CD14-positive monocyte (primary cell): ENCODE data around the gene TRAPPC3. TPM values are rescaled to one million over a fixed set of nuclear protein-coding genes. Genes with fewer than 3 reads are reported as not detected.
A peak's percentile ranks its signal among the peaks of the same experiment; 100 is the strongest.

ENCODE experiments used
- DNase-seq, 3 donors: peaks; one replicate each; pipeline ENCODE4 v3.0.0-alpha.2; 2011 to 2022
- H2AFZ ChIP-seq: 2 replicates; pipeline ENCODE4 v1.6.0; 2012; ENCODE audit warnings: mild to moderate bottlenecking, low read depth, low read length, inconsistent platforms; ENCODE audit not compliant: insufficient read depth, poor library complexity, severe bottlenecking
- H3K27ac ChIP-seq, 2 donors: 1 replicate in 1 of 2; 2 replicates in 1 of 2; pipeline ENCODE4 v1.5.1; 2012 to 2013; ENCODE audit warnings: low read length in 2 of 2, control low read depth in 1 of 2, inconsistent platforms in 1 of 2, low read depth in 1 of 2, mild to moderate bottlenecking in 1 of 2
- H3K27me3 ChIP-seq, 2 donors: one replicate each; pipeline versions ENCODE4 v1.6.0 to v1.6.1; 2011 to 2013; ENCODE audit warnings: low read length in 2 of 2; ENCODE audit not compliant: control insufficient read depth in 2 of 2, insufficient read depth in 2 of 2
- H3K36me3 ChIP-seq, 2 donors: replicated peaks in 1 of 2; 1 replicate in 1 of 2; 2 replicates in 1 of 2; pipeline versions ENCODE4 v1.5.1 to v1.6.1; 2012 to 2013; ENCODE audit warnings: low read length in 2 of 2, control low read depth in 1 of 2, inconsistent platforms in 1 of 2, mild to moderate bottlenecking in 1 of 2; ENCODE audit not compliant: insufficient read depth in 2 of 2, control insufficient read depth in 1 of 2
- H3K4me1 ChIP-seq, 2 donors: 1 replicate in 1 of 2; 2 replicates in 1 of 2; pipeline versions ENCODE4 v1.5.1 to v1.6.1; 2012 to 2013; ENCODE audit warnings: low read length in 2 of 2, control low read depth in 1 of 2, inconsistent platforms in 1 of 2, mild to moderate bottlenecking in 1 of 2, moderate library complexity in 1 of 2; ENCODE audit not compliant: insufficient read depth in 2 of 2, control insufficient read depth in 1 of 2
- H3K4me2 ChIP-seq: replicated peaks from 2 replicates; pipeline ENCODE3; 2012; ENCODE audit warnings: low read length, moderate library complexity, mild to moderate bottlenecking; ENCODE audit not compliant: poor library complexity, severe bottlenecking; ENCODE audit errors: extremely low read depth
- H3K4me3 ChIP-seq, 3 experiments: fragments of 200-600 bp in 1 of 3; sonication (generic) in 1 of 3; replicated peaks in 1 of 3; 1 replicate in 2 of 3; 2 replicates in 1 of 3; pipeline ENCODE4 v1.5.1; 2011 to 2013; ENCODE audit warnings: low read length in 3 of 3, mild to moderate bottlenecking in 3 of 3, control low read depth in 2 of 3, low read depth in 2 of 3, inconsistent platforms in 1 of 3, moderate library complexity in 1 of 3
- H3K79me2 ChIP-seq: 2 replicates; pipeline ENCODE4 v1.6.0; 2012; ENCODE audit warnings: mild to moderate bottlenecking, control low read depth, inconsistent platforms, low read length, moderate library complexity; ENCODE audit not compliant: insufficient read depth
- H3K9ac ChIP-seq: 2 replicates; pipeline ENCODE4 v1.6.0; 2017; ENCODE audit warnings: low read length, mild to moderate bottlenecking; ENCODE audit not compliant: insufficient read depth, poor library complexity, severe bottlenecking
- H3K9me3 ChIP-seq, 2 donors: replicated peaks in 1 of 2; 1 replicate in 1 of 2; 2 replicates in 1 of 2; pipeline versions ENCODE4 v1.5.1 to v1.6.1; 2012 to 2013; ENCODE audit warnings: low read length in 2 of 2, control low read depth in 1 of 2; ENCODE audit not compliant: control insufficient read depth in 1 of 2, insufficient read depth in 1 of 2
- H4K20me1 ChIP-seq: 2 replicates; pipeline ENCODE4 v1.6.0; 2012; ENCODE audit warnings: mild to moderate bottlenecking, low read length, control low read depth, moderate library complexity; ENCODE audit not compliant: insufficient read depth
- H3K27ac Mint-ChIP-seq, 7 donors: one replicate each; pipeline ENCODE4 v1.8.0; 2020; ENCODE audit warnings: mild to moderate bottlenecking in 7 of 7, mixed read lengths in 7 of 7, moderate library complexity in 6 of 7, inconsistent platforms in 2 of 7
- H3K27me3 Mint-ChIP-seq, 3 donors: one replicate each; pipeline ENCODE4 v1.8.0; 2021 to 2022; ENCODE audit warnings: low read depth in 3 of 3, mild to moderate bottlenecking in 3 of 3, mixed read lengths in 3 of 3, moderate library complexity in 3 of 3, inconsistent platforms in 1 of 3
- H3K36me3 Mint-ChIP-seq, 2 donors: one replicate each; pipeline ENCODE4 v1.8.0; 2020; ENCODE audit warnings: mixed read lengths in 2 of 2, inconsistent platforms in 1 of 2, mild to moderate bottlenecking in 1 of 2
- H3K4me1 Mint-ChIP-seq: one replicate; pipeline ENCODE4 v1.8.0; 2020; ENCODE audit warnings: mild to moderate bottlenecking, mixed read lengths
- H3K4me3 Mint-ChIP-seq, 2 donors: one replicate each; pipeline ENCODE4 v1.8.0; 2020; ENCODE audit warnings: mild to moderate bottlenecking in 2 of 2, mixed read lengths in 2 of 2, moderate library complexity in 1 of 2
- H3K9me3 Mint-ChIP-seq, 7 donors: one replicate each; pipeline ENCODE4 v1.8.0; 2020 to 2022; ENCODE audit warnings: mixed read lengths in 7 of 7, mild to moderate bottlenecking in 6 of 7, moderate library complexity in 6 of 7, inconsistent platforms in 2 of 7
- CTCF ChIP-seq: fragments of 200-600 bp; IDR thresholded peaks from one replicate; pipeline ENCODE4 v1.8.0; 2022; ENCODE audit warnings: antibody characterized with exemption, mild to moderate bottlenecking
- WGBS: methylation state at CpG from one replicate; pipeline ENCODE4 v1.1.5; 2013; ENCODE audit warnings: missing lambda C conversion rate; ENCODE audit not compliant: insufficient coverage; 5-methylcytosine and 5-hydroxymethylcytosine counted together
- intact Hi-C, 2 donors: fragments of 100-400 bp; cut with micrococcal nuclease; formaldehyde crosslinking; loops; one replicate each; pipeline versions ENCODE4 v1.15.0 to v1.15.1; 2023
- polyA plus RNA-seq, 3 donors: library from polyadenylated mRNA; depleted of rRNA in 1 of 3; unstranded in 2 of 3; stranded (reverse) in 1 of 3; fragments of 300-500 nt in 2 of 3; fragments of >200 nt in 1 of 3; fragmentation: Illumina TruSeq in 2 of 3; gene quantifications; 1 replicate in 2 of 3; 2 replicates in 1 of 3; pipeline ENCODE4 v1.2.3, GENCODE V29; 2012 to 2021

Gene TRAPPC3
- polyA plus RNA-seq, 3 donors: 61.1 to 136 (median 125) TPM

DNA sequence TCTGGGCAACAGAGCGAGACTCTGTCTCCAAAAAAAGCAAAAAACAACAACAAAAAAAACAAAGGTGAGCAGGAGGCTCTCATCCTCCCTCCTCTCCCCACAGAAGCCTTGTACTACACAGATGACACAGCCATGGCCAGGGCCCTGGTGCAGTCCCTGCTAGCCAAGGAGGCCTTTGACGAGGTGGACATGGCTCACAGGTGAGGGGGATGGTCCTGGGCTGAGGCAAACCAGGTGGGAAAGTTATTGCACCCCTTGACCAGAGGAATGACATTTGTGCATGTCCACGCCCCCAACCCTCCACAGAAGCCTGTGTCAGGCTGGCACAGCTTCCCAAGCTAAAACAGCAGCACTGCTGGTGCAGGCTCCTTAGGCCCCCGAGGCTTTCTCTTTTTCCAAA is 58.1 kb downstream of the TRAPPC3 start:
- Mint-ChIP-seq H3K4me1 (peaks cover 42% of the 10 kb centered on the region), H3K9me3 (peaks cover 0 to 2% (median 0%) of the 10 kb centered on the region in 7 donors), H3K27ac (no peak overlapping the region), H3K36me3 (peaks cover 35 to 44% of the 10 kb centered on the region in 2 donors), H3K27me3 (peaks cover 0 to 2% (median 0%) of the 10 kb centered on the region in 3 donors), H3K4me3 (no peak overlapping the region)
- Histone ChIP-seq H3K27ac (no peak overlapping the region), H3K27me3 (no peaks in the 10 kb centered on the region), H2AFZ (no peak overlapping the region), H3K9ac (no peak overlapping the region), H4K20me1 (peaks cover 21% of the 10 kb centered on the region), H3K36me3 (peaks cover 40 to 46% of the 10 kb centered on the region in 2 donors), H3K4me1 (peaks cover 50 to 52% of the 10 kb centered on the region in 2 donors), H3K4me2 (no peak overlapping the region), H3K79me2 (peaks cover 45% of the 10 kb centered on the region), H3K9me3 (no peaks in the 10 kb centered on the region), H3K4me3 (no peak overlapping the region)
- TF ChIP-seq CTCF: no peak
- WGBS: 100% methylated on average over 3 of the region's 4 CpGs
- intact Hi-C loops: no loop called here
- no peak for DNase-seq

- H3K9ac ChIP-seq: peak overlapping the region; percentile 90
- peak overlapping the region; percentile 75 to 94 (median 86) for H3K4me3 ChIP-seq
- H3K79me2 ChIP-seq: peaks cover 45% of the 10 kb centered on the region
- peak overlapping the region; percentile 82 to 89 for H3K27ac ChIP-seq
- intact Hi-C loops: no loop called here
- H2AFZ ChIP-seq: peak overlapping the region; percentile 100
- DNase-seq: peak in 2 of 3 donors; percentile 45 to 48
- TF ChIP-seq CTCF: no peak
- 3% methylated on average over 27 of the region's 32 CpGs for WGBS
- Mint-ChIP-seq H3K27ac (peak overlapping the region; percentile 92 to 99 (median 95)), H3K4me3 (peak overlapping the region; percentile 92 to 100), H3K27me3 (peaks cover 4 to 8% (median 6%) of the 10 kb centered on the region in 3 donors), H3K4me1 (peaks cover 30% of the 10 kb centered on the region), H3K36me3 (peaks cover 34 to 37% of the 10 kb centered on the region in 2 donors), H3K9me3 (peaks cover 0 to 3% (median 0%) of the 10 kb centered on the region in 7 donors)
- peak overlapping the region; percentile 76 for H3K4me2 ChIP-seq
- peaks cover 37% of the 10 kb centered on the region in 2 donors for H3K4me1 ChIP-seq
- peaks cover 0 to 7% of the 10 kb centered on the region in 2 donors for H3K27me3 ChIP-seq
- no peaks in the 10 kb centered on the region for H3K9me3 ChIP-seq
- H3K36me3 ChIP-seq: peaks cover 35 to 38% of the 10 kb centered on the region in 2 donors
- H4K20me1 ChIP-seq: peaks cover 21% of the 10 kb centered on the region
Measured at GRCh38 chr1:36089393-36090121, 59.7 kb downstream of the TRAPPC3 start.
